Measurements from ENCODE around the gene TMEM203.
A peak's percentile ranks its signal among the peaks of the same experiment; 100 is the strongest.

TMEM203 gene

DNA sequence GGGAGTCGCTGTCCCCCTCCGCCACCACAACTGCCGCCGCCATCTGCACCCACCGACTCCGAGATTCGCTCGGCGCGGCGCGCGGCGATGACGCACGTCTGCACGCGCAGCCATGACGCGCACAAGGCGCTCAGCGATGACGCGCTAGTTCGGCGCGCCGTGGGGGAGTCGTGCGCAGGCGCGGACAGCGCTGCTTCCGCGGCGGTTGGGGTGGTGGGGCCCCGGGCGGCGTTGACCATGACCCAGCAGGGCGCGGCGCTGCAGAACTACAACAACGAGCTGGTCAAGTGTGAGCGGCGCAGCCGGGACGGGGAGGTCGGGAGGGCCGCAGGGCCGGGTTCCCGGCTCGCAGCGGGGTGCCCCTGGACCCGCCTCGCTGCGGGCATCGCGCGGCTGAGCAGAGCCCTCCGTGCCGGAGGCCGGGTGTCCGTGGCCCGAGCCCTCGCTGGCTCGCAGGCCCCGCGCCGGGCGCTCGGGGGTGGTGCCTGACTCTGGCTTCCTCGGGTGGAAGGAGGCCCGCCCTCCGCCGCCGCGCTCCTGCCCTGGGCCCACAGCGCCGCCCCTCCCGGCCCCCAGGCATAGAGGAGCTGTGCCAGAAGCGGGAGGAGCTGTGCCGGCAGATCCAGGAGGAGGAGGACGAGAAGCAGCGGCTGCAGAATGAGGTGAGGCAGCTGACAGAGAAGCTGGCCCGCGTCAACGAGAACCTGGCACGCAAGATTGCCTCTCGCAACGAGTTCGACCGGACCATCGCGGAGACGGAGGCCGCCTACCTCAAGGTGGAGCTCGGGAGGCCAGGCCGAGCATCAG is 16.8 kb downstream of the TMEM203 start, which contains the start of the genes ANAPC2 and SSNA1:
TSS of gene ANAPC2 (minus strand) at position 71 of the 807 bp plus-strand sequence. CDS start at position 43, 28 bp downstream.
TSS of gene SSNA1 (plus strand) at position 187 of the 807 bp plus-strand sequence. CDS start at position 238, 51 bp downstream.
- Histone ChIP-seq H3K4me1 (ENCODE audit: low read length) (peaks cover 18% of the 10 kb centered on the region), H3K36me3 (replicated peaks; ENCODE audit: low read depth, low read length) (peaks cover 8% of the 10 kb centered on the region), H3K79me2 (ENCODE audit: low read length) (peaks cover 46% of the 10 kb centered on the region), H3K9ac (ENCODE audit: low read length) (peak within 1 kb of the TSS; percentile 80), H3K4me2 (ENCODE audit: low read length) (peak within 1 kb of the TSS; percentile 90), H3K4me3 (ENCODE audit: low read length) (peak within 1 kb of the TSS; percentile 86), H3K9me3 (ENCODE audit: insufficient read depth, low read length) (no peaks in the 10 kb centered on the region), H2AFZ (ENCODE audit: low read depth, low read length) (no peak within 1 kb of the TSS), H3K27me3 (ENCODE audit: low read depth, low read length) (no peaks in the 10 kb centered on the region), H3K27ac (ENCODE audit: low read length) (peak within 1 kb of the TSS; percentile 80), H4K20me1 (ENCODE audit: insufficient read depth, low read length) (no peaks in the 10 kb centered on the region)
- peak; percentile 39 for TF ChIP-seq CTCF (IDR thresholded peaks at IDR 0.05; ENCODE audit: low read depth, low read length)
- no peak for TF ChIP-seq EZH2phosphoT487 (IDR thresholded peaks at IDR 0.05; ENCODE audit: low read depth)

DNA sequence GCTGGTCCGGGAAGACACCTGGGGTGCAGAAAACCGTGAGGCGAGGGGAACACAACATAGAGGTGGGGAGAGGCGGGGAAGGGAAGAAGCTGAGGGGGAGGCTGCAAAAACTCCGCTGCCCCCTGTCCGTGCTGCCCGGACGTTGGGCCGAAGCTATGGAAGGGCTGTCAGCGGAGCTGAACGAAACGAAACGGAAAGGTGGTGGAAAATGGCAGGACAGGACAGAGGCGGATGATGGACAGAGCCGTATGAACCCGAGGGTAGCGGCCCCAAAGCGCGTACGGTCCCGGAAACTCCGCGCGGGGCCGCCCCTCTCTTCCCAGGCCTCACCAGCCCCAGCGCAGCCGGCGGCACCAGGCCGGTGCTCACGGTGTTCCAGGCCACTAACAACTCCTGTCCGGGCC is 17.4 kb downstream of the TMEM203 start:
- Histone ChIP-seq H3K36me3 (replicated peaks; ENCODE audit: low read depth, low read length) (peaks cover 13% of the 10 kb centered on the region), H3K9me3 (ENCODE audit: insufficient read depth, low read length) (no peaks in the 10 kb centered on the region), H2AFZ (ENCODE audit: low read depth, low read length) (no peak overlapping the region), H3K4me2 (ENCODE audit: low read length) (peak overlapping the region; percentile 87), H3K27me3 (ENCODE audit: low read depth, low read length) (no peaks in the 10 kb centered on the region), H3K79me2 (ENCODE audit: low read length) (peaks cover 46% of the 10 kb centered on the region), H3K9ac (ENCODE audit: low read length) (peak overlapping the region; percentile 74), H4K20me1 (ENCODE audit: insufficient read depth, low read length) (no peaks in the 10 kb centered on the region), H3K4me1 (ENCODE audit: low read length) (peaks cover 18% of the 10 kb centered on the region), H3K27ac (ENCODE audit: low read length) (peak overlapping the region; percentile 26; the same call in 1 of the 2 replicates), H3K4me3 (ENCODE audit: low read length) (peak overlapping the region; percentile 86)
- no peak for TF ChIP-seq CTCF (IDR thresholded peaks at IDR 0.05; ENCODE audit: low read depth, low read length)
- TF ChIP-seq EZH2phosphoT487 (IDR thresholded peaks at IDR 0.05; ENCODE audit: low read depth) = no peak

GRCh38 chr9:137187386-137187785 is 18.1 kb downstream of the TMEM203 start:
- H3K9ac ChIP-seq (ENCODE audit: low read length) = peak overlapping the region; percentile 74; the same call in 1 of the 2 replicates

More at GRCh38 chr9:137187386-137187785, 18.1 kb downstream of the TMEM203 start:
- TF ChIP-seq CTCF (IDR thresholded peaks at IDR 0.05; ENCODE audit: low read depth, low read length) (no peak), EZH2phosphoT487 (IDR thresholded peaks at IDR 0.05; ENCODE audit: low read depth) (no peak)
- Histone ChIP-seq H4K20me1 (ENCODE audit: insufficient read depth, low read length) (no peaks in the 10 kb centered on the region), H3K4me2 (ENCODE audit: low read length) (peak overlapping the region; percentile 87), H3K36me3 (replicated peaks; ENCODE audit: low read depth, low read length) (peaks cover 19% of the 10 kb centered on the region), H3K4me3 (ENCODE audit: low read length) (peak overlapping the region; percentile 86), H3K4me1 (ENCODE audit: low read length) (peaks cover 18% of the 10 kb centered on the region), H3K9me3 (ENCODE audit: insufficient read depth, low read length) (no peaks in the 10 kb centered on the region), H3K27ac (ENCODE audit: low read length) (no peak overlapping the region), H3K27me3 (ENCODE audit: low read depth, low read length) (no peaks in the 10 kb centered on the region), H2AFZ (ENCODE audit: low read depth, low read length) (no peak overlapping the region), H3K79me2 (ENCODE audit: low read length) (peaks cover 46% of the 10 kb centered on the region)

Measured in OCI-LY3 (cell line).